ENCODE measurements around the gene PAH. TPM values are rescaled to one million over a fixed set of nuclear protein-coding genes. Genes with fewer than 3 reads are reported as not detected.

The PAH gene
- total and polyA plus RNA-seq, 2 of the 8 experiments (the other 6 are each of a cell fraction or from before 2014, with no cell fraction given), result 3.9 to 9.0 TPM

GRCh38 chr12:102933168-102933567 is 16.1 kb upstream of the PAH start:
- Histone ChIP-seq H2AFZ (ENCODE audit: low read length) (no peak overlapping the region), H2BK5ac (ENCODE audit: low read depth, low read length) (no peak overlapping the region), H2BK12ac (ENCODE audit: low read depth, low read length) (no peak overlapping the region), H3K23me2 (ENCODE audit: low read depth, low read length) (no peaks in the 10 kb centered on the region), H2BK15ac (ENCODE audit: low read length) (no peak overlapping the region), H3K4me1 (replicated peaks in 1 of 4; ENCODE audit: control insufficient read depth in 3 of 4, insufficient read depth in 4 of 4, low read length in 3 of 4) (peaks cover 0 to 10% (median 4%) of the 10 kb centered on the region in 4 experiments; a peak in 5 of 7 replicates), H2BK20ac (ENCODE audit: low read length) (no peak overlapping the region), H3K9me3 (ENCODE audit: insufficient read depth in 2 of 2, low read depth in 1 of 2, low read length in 1 of 2) (no peaks in the 10 kb centered on the region), H3K36me3 (ENCODE audit: control insufficient read depth in 2 of 4, insufficient read depth in 4 of 4, low read length in 3 of 4) (no peaks in the 10 kb centered on the region), H4K20me1 (replicated peaks in 1 of 2; ENCODE audit: control insufficient read depth in 1 of 2, insufficient read depth in 2 of 2, low read length in 2 of 2) (no peaks in the 10 kb centered on the region), H4K8ac (ENCODE audit: extremely low read depth, insufficient read depth, low read length) (no peak overlapping the region), H3K56ac (replicated peaks; ENCODE audit: insufficient read length, low read depth, low read length) (no peak overlapping the region), H3K9ac (replicated peaks in 1 of 4; ENCODE audit: extremely low read depth in 1 of 4, low read depth in 3 of 4, low read length in 3 of 4) (no peak overlapping the region), H3K79me2 (ENCODE audit: control insufficient read depth in 1 of 2, insufficient read depth in 2 of 2, low read length in 2 of 2) (no peaks in the 10 kb centered on the region), H3K27ac (ENCODE audit: low read depth, low read length) (no peak overlapping the region), H3K4me3 (ENCODE audit: extremely low read depth in 1 of 4, insufficient read depth in 2 of 4, low read depth in 3 of 4, low read length in 4 of 4) (no peak overlapping the region; a peak in 1 of 8 replicates), H3K14ac (ENCODE audit: insufficient read length) (no peak overlapping the region), H2BK120ac (replicated peaks; ENCODE audit: low read depth, low read length) (no peak overlapping the region), H4K5ac (ENCODE audit: insufficient read length, low read depth, low read length) (no peak overlapping the region), H3K18ac (ENCODE audit: extremely low read depth, low read length) (no peak overlapping the region), H3K23ac (ENCODE audit: insufficient read length) (no peak overlapping the region), H3K4me2 (ENCODE audit: insufficient read depth in 1 of 2, low read depth in 2 of 2, low read length in 2 of 2) (no peak overlapping the region), H4K91ac (replicated peaks; ENCODE audit: insufficient read length, low read length) (no peak overlapping the region), H3K27me3 (replicated peaks in 1 of 4; ENCODE audit: control insufficient read depth in 3 of 4, extremely low read depth in 1 of 4, insufficient read depth in 3 of 4, low read length in 3 of 4) (no peaks in the 10 kb centered on the region), H2AK5ac (ENCODE audit: low read depth, low read length) (no peak overlapping the region), H3K4ac (replicated peaks; ENCODE audit: insufficient read length, low read depth, low read length) (no peak overlapping the region), H3K79me1 (ENCODE audit: low read depth, low read length) (no peaks in the 10 kb centered on the region)
- POLR2A ChIA-PET (ENCODE audit: partially characterized antibody), result no interaction called here
- CTCF ChIA-PET (ENCODE audit: partially characterized antibody), result interaction anchor here (1.1 kb wide), 1 partner anchor 15 kb away, joined by 3 read pairs; no protein-coding TSS in a partner anchor
- 55% methylated on average over 1 of the region's 1 CpG; no CpG with 5 or more reads in 1 of the 2 experiments for whole genome bisulfite sequencing, 2 experiments (ENCODE audit: extremely low coverage in 1 of 2, insufficient coverage in 1 of 2, insufficient read length in 1 of 2, insufficient replicate concordance in 2 of 2, low coverage in 1 of 2, low lambda C conversion rate in 2 of 2, missing lambda C conversion rate in 1 of 2)
- no peak for DNase-seq (ENCODE audit: low read depth in 1 of 2, low spot score in 2 of 2)
- TF ChIP-seq E2F6 (IDR thresholded peaks at IDR 0.05) (no peak), HDAC2 (IDR thresholded peaks at IDR 0.05; ENCODE audit: borderline replicate concordance in 1 of 2, low read depth in 2 of 2, low read length in 2 of 2) (peak in 1 of 2 experiments; percentile 26; a peak in 1 of 4 replicates), RNF2 (IDR thresholded peaks at IDR 0.05; ENCODE audit: borderline replicate concordance, low read depth, low read length, missing control alignments, poor library complexity, severe bottlenecking) (no peak)
- no peak for FAIRE-seq

All from H1 (cell line).